Thyroid gland (tissue), 4 donors: ENCODE results near the gene PARL.

Experiments used
- CTCF ChIP-seq, 6 experiments: fragments of 200-600 bp in 3 of 6; fragments of 450-650 bp in 3 of 6; sonication (generic) in 3 of 6; IDR thresholded peaks; one replicate each; pipeline ENCODE4 v1.5.1; 2016 to 2019; ENCODE audit warnings: antibody characterized with exemption in 6 of 6, mild to moderate bottlenecking in 2 of 6, inconsistent platforms in 1 of 6, moderate library complexity in 1 of 6
- POLR2A ChIP-seq, 2 donors: fragments of 450-650 bp; IDR thresholded peaks; one replicate each; pipeline ENCODE4 v1.6.1; 2017; ENCODE audit warnings: antibody characterized with exemption in 2 of 2, mild to moderate bottlenecking in 2 of 2, moderate library complexity in 1 of 2

- TF ChIP-seq POLR2A (IDR thresholded peaks at IDR 0.05) = no peak
- TF ChIP-seq CTCF (IDR thresholded peaks at IDR 0.05) = no peak
These were observed 76.8 kb downstream of the PARL start for GRCh38 chr3:183807881-183808280.
